Measurements from ENCODE around the gene MYCBP2.
A peak's percentile ranks its signal among the peaks of the same experiment; 100 is the strongest.

The MYCBP2 gene

DNA sequence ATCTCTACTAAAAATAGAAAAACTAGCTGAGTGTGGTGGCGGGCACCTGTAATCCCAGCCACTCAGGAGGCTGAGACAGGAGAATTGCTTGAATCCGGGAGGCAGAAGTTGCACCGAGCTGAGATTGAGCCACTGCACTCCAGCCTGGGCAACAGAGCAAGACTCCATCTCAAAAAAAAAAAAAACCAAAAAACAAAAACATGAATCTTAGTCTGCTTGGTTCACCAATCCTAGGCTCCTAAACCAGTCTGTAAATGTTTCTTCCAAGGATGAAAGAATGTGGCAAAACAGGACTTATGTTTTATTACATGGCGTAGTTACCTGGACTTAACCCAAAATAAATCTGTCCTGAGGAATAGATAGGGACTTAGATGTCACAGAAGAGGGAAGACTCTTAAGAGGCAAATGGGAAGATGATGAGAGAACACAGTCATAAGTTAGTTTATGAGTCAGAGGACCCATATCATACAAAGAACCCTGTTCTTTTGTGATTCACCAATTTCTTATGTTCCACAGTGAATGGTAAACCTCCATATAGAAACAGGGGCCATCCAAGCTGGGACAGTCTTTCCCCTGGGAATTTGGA, 293.1 kb downstream of the MYCBP2 start:
- no peak overlapping the region for H3K4me2 ChIP-seq (ENCODE audit: insufficient read depth, low read length, poor library complexity, severe bottlenecking)
- H2BK5ac ChIP-seq (ENCODE audit: low read length): no peak overlapping the region
- H2BK120ac ChIP-seq (ENCODE audit: low read depth, low read length): no peak overlapping the region
- no peak overlapping the region for H3K4me3 ChIP-seq (ENCODE audit: low read length in 2 of 2)
- H3K23ac ChIP-seq (ENCODE audit: low read depth, low read length, poor library complexity): no peak overlapping the region
- H3K14ac ChIP-seq (ENCODE audit: low read length): no peak overlapping the region
- no peak overlapping the region for H4K91ac ChIP-seq (ENCODE audit: low read depth, low read length, poor library complexity)
- no peak overlapping the region for H2AK5ac ChIP-seq (ENCODE audit: low read depth, low read length)
- H2BK12ac ChIP-seq (ENCODE audit: low read length): no peak overlapping the region
- no peak for DNase-seq (ENCODE audit: low spot score)
- H3K27ac ChIP-seq (replicated peaks; ENCODE audit: low read length): no peak overlapping the region
- no peak overlapping the region for H2BK15ac ChIP-seq (ENCODE audit: low read length)
- H3K4me1 ChIP-seq (ENCODE audit: control insufficient read depth in 2 of 2, insufficient read depth in 1 of 2, low read depth in 1 of 2, low read length in 2 of 2): no peaks in the 10 kb centered on the region
- H3K27me3 ChIP-seq (ENCODE audit: control insufficient read depth in 3 of 3, insufficient read depth in 3 of 3, low read depth in 1 of 3, low read length in 3 of 3): no peaks in the 10 kb centered on the region
- H3K9me3 ChIP-seq (replicated peaks in 1 of 2; ENCODE audit: control insufficient read depth in 2 of 2, insufficient read depth in 1 of 2, low read depth in 1 of 2, low read length in 2 of 2): no peaks in the 10 kb centered on the region
- WGBS, 2 donors (ENCODE audit: extremely low coverage in 2 of 2, insufficient read length in 2 of 2, insufficient replicate concordance in 1 of 2): no CpG with 5 or more reads among the region's 4 CpGs
- H3K4ac ChIP-seq (ENCODE audit: low read length): no peak overlapping the region
- no peak overlapping the region for H4K8ac ChIP-seq (ENCODE audit: low read depth, low read length)
- no peak overlapping the region for H2AFZ ChIP-seq (ENCODE audit: low read length)
- no peaks in the 10 kb centered on the region for H3K36me3 ChIP-seq (replicated peaks in 1 of 2; ENCODE audit: control insufficient read depth in 2 of 2, insufficient read depth in 2 of 2, low read length in 2 of 2)
- H3K9ac ChIP-seq (ENCODE audit: low read depth, low read length, poor library complexity): no peak overlapping the region
- no peak overlapping the region for H3K18ac ChIP-seq (ENCODE audit: low read length)
- H3K79me1 ChIP-seq (ENCODE audit: low read depth, low read length): no peaks in the 10 kb centered on the region

DNA sequence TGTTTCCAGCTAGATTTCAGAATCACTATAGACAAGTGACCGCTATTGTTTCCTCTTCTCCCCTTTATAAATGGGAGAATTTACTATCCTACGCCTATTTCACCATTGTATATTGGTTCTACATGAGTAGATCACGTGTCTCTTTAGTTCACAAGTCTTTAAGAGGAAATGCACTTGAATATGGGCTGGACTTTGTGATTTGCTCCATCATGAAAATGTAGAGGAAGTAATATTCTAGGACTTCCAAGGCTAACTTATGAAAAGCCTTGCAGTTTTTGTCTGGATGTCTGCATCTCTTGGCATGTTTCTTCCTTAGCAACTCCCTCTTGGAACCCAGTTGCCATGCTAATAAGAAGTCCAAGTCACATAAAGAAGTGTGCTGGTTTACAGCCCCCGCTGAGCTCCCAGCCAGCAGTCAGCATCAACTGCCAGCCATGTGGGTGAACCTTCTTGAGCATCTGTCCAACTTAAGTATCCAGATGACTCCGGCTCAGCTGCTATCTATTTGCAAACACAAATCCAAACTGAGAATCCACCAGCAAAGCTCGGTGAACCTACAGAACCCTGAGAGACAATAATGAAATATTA, 295.1 kb downstream of the MYCBP2 start:
- no peaks in the 10 kb centered on the region for H3K79me1 ChIP-seq (ENCODE audit: low read depth, low read length)
- no peak overlapping the region for H2AK5ac ChIP-seq (ENCODE audit: low read depth, low read length)
- no CpG with 5 or more reads among the region's 6 CpGs for WGBS, 2 donors (ENCODE audit: extremely low coverage in 2 of 2, insufficient read length in 2 of 2, insufficient replicate concordance in 1 of 2)
- H3K9ac ChIP-seq (ENCODE audit: low read depth, low read length, poor library complexity): no peak overlapping the region
- H2BK120ac ChIP-seq (ENCODE audit: low read depth, low read length): no peak overlapping the region
- DNase-seq (ENCODE audit: low spot score): no peak
- no peaks in the 10 kb centered on the region for H3K27me3 ChIP-seq (ENCODE audit: control insufficient read depth in 3 of 3, insufficient read depth in 3 of 3, low read depth in 1 of 3, low read length in 3 of 3)
- H2BK15ac ChIP-seq (ENCODE audit: low read length): no peak overlapping the region
- H3K36me3 ChIP-seq (replicated peaks in 1 of 2; ENCODE audit: control insufficient read depth in 2 of 2, insufficient read depth in 2 of 2, low read length in 2 of 2): no peaks in the 10 kb centered on the region
- H2BK12ac ChIP-seq (ENCODE audit: low read length): no peak overlapping the region
- H3K9me3 ChIP-seq (replicated peaks in 1 of 2; ENCODE audit: control insufficient read depth in 2 of 2, insufficient read depth in 1 of 2, low read depth in 1 of 2, low read length in 2 of 2): no peaks in the 10 kb centered on the region
- H2BK5ac ChIP-seq (ENCODE audit: low read length): no peak overlapping the region
- peaks cover 2 to 3% of the 10 kb centered on the region in 2 donors for H3K4me1 ChIP-seq (ENCODE audit: control insufficient read depth in 2 of 2, insufficient read depth in 1 of 2, low read depth in 1 of 2, low read length in 2 of 2)
- H4K91ac ChIP-seq (ENCODE audit: low read depth, low read length, poor library complexity): no peak overlapping the region
- no peak overlapping the region for H3K4ac ChIP-seq (ENCODE audit: low read length)
- no peak overlapping the region for H3K4me2 ChIP-seq (ENCODE audit: insufficient read depth, low read length, poor library complexity, severe bottlenecking)
- no peak overlapping the region for H3K27ac ChIP-seq (replicated peaks; ENCODE audit: low read length)
- peak overlapping the region; percentile 34 for H2AFZ ChIP-seq (ENCODE audit: low read length)
- H3K18ac ChIP-seq (ENCODE audit: low read length): no peak overlapping the region
- no peak overlapping the region for H4K8ac ChIP-seq (ENCODE audit: low read depth, low read length)
- H3K4me3 ChIP-seq (ENCODE audit: low read length in 2 of 2): no peak overlapping the region
- H3K14ac ChIP-seq (ENCODE audit: low read length): no peak overlapping the region
- no peak overlapping the region for H3K23ac ChIP-seq (ENCODE audit: low read depth, low read length, poor library complexity)

DNA sequence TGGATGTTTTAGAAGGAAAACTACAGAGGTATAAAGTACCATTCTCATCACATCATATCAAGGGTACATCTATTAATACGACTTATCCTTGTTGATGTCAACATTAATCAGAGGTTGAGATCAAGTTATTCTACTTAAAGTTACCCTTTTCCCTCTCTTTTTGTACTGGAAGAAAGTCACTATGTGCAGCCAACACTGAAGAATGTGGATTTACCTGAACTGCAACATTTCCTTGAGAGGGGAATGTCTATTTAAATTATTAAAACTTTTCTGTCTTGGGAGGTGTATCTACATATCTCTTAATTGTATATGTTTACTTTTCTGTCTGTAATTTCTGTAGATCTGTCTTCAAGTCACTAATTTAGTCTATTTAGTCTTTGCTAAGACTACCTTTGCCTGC, 297.5 kb downstream of the MYCBP2 start:
- no peak overlapping the region for H3K4me3 ChIP-seq (ENCODE audit: low read length in 2 of 2)
- H2BK12ac ChIP-seq (ENCODE audit: low read length): no peak overlapping the region
- no peak overlapping the region for H4K8ac ChIP-seq (ENCODE audit: low read depth, low read length)
- no peak overlapping the region for H4K91ac ChIP-seq (ENCODE audit: low read depth, low read length, poor library complexity)
- H3K4me1 ChIP-seq (ENCODE audit: control insufficient read depth in 2 of 2, insufficient read depth in 1 of 2, low read depth in 1 of 2, low read length in 2 of 2): peaks cover 5 to 6% of the 10 kb centered on the region in 2 donors
- no peaks in the 10 kb centered on the region for H3K9me3 ChIP-seq (replicated peaks in 1 of 2; ENCODE audit: control insufficient read depth in 2 of 2, insufficient read depth in 1 of 2, low read depth in 1 of 2, low read length in 2 of 2)
- no peak for DNase-seq (ENCODE audit: low spot score)
- no peak overlapping the region for H3K27ac ChIP-seq (replicated peaks; ENCODE audit: low read length)
- H3K23ac ChIP-seq (ENCODE audit: low read depth, low read length, poor library complexity): no peak overlapping the region
- no peak overlapping the region for H3K18ac ChIP-seq (ENCODE audit: low read length)
- H3K79me1 ChIP-seq (ENCODE audit: low read depth, low read length): peaks cover 4% of the 10 kb centered on the region
- WGBS, 2 donors (ENCODE audit: extremely low coverage in 2 of 2, insufficient read length in 2 of 2, insufficient replicate concordance in 1 of 2): no CpG with 5 or more reads among the region's 1 CpG
- H2BK5ac ChIP-seq (ENCODE audit: low read length): no peak overlapping the region
- no peaks in the 10 kb centered on the region for H3K27me3 ChIP-seq (ENCODE audit: control insufficient read depth in 3 of 3, insufficient read depth in 3 of 3, low read depth in 1 of 3, low read length in 3 of 3)
- no peak overlapping the region for H3K9ac ChIP-seq (ENCODE audit: low read depth, low read length, poor library complexity)
- H3K4me2 ChIP-seq (ENCODE audit: insufficient read depth, low read length, poor library complexity, severe bottlenecking): no peak overlapping the region
- no peak overlapping the region for H2BK15ac ChIP-seq (ENCODE audit: low read length)
- no peak overlapping the region for H2BK120ac ChIP-seq (ENCODE audit: low read depth, low read length)
- H2AK5ac ChIP-seq (ENCODE audit: low read depth, low read length): no peak overlapping the region
- no peak overlapping the region for H2AFZ ChIP-seq (ENCODE audit: low read length)
- H3K4ac ChIP-seq (ENCODE audit: low read length): no peak overlapping the region
- peaks cover 0 to 4% of the 10 kb centered on the region in 2 donors for H3K36me3 ChIP-seq (replicated peaks in 1 of 2; ENCODE audit: control insufficient read depth in 2 of 2, insufficient read depth in 2 of 2, low read length in 2 of 2)
- H3K14ac ChIP-seq (ENCODE audit: low read length): no peak overlapping the region

DNA sequence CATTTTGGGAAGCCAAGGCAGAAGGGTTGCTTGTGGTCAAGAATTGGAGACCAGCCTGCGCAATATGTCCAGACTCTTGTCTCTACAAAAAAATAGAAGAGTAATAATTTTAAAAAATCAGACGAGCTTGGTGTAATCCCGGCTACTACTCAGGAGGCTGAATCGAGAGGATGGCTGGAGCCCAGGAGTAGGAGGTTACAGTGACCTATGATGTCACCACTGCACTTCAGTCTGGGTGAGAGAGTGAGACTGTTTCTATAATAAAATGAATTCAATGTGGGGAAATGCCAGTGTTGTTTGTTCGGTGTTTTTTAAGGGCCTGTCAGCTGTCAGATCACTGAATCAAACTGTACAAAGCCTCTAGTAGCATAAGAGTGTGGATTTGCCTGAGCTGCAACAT, 298.7 kb downstream of the MYCBP2 start:
- Histone ChIP-seq H2AFZ (ENCODE audit: low read length) (peak overlapping the region; percentile 98), H2BK120ac (ENCODE audit: low read depth, low read length) (no peak overlapping the region), H3K18ac (ENCODE audit: low read length) (no peak overlapping the region), H2BK15ac (ENCODE audit: low read length) (no peak overlapping the region), H3K79me1 (ENCODE audit: low read depth, low read length) (peaks cover 4% of the 10 kb centered on the region), H3K4me1 (ENCODE audit: control insufficient read depth in 2 of 2, insufficient read depth in 1 of 2, low read depth in 1 of 2, low read length in 2 of 2) (peaks cover 5 to 6% of the 10 kb centered on the region in 2 donors), H2BK12ac (ENCODE audit: low read length) (no peak overlapping the region), H3K9ac (ENCODE audit: low read depth, low read length, poor library complexity) (no peak overlapping the region), H3K27me3 (ENCODE audit: control insufficient read depth in 3 of 3, insufficient read depth in 3 of 3, low read depth in 1 of 3, low read length in 3 of 3) (no peaks in the 10 kb centered on the region), H3K4me3 (ENCODE audit: low read length in 2 of 2) (peak overlapping the region in 1 of 2 donors; percentile 65), H2BK5ac (ENCODE audit: low read length) (no peak overlapping the region), H3K23ac (ENCODE audit: low read depth, low read length, poor library complexity) (no peak overlapping the region), H3K14ac (ENCODE audit: low read length) (no peak overlapping the region), H3K36me3 (replicated peaks in 1 of 2; ENCODE audit: control insufficient read depth in 2 of 2, insufficient read depth in 2 of 2, low read length in 2 of 2) (peaks cover 0 to 11% of the 10 kb centered on the region in 2 donors), H2AK5ac (ENCODE audit: low read depth, low read length) (no peak overlapping the region), H3K4me2 (ENCODE audit: insufficient read depth, low read length, poor library complexity, severe bottlenecking) (no peak overlapping the region), H4K8ac (ENCODE audit: low read depth, low read length) (no peak overlapping the region), H3K4ac (ENCODE audit: low read length) (no peak overlapping the region), H3K9me3 (replicated peaks in 1 of 2; ENCODE audit: control insufficient read depth in 2 of 2, insufficient read depth in 1 of 2, low read depth in 1 of 2, low read length in 2 of 2) (no peaks in the 10 kb centered on the region), H4K91ac (ENCODE audit: low read depth, low read length, poor library complexity) (no peak overlapping the region), H3K27ac (replicated peaks; ENCODE audit: low read length) (no peak overlapping the region)
- no peak for DNase-seq (ENCODE audit: low spot score)
- WGBS, 2 donors (ENCODE audit: extremely low coverage in 2 of 2, insufficient read length in 2 of 2, insufficient replicate concordance in 1 of 2): no CpG with 5 or more reads among the region's 5 CpGs

Data from neuronal stem cell (in vitro differentiated cells).